Measurements from ENCODE around the gene TBC1D7.

The TBC1D7 gene

DNA sequence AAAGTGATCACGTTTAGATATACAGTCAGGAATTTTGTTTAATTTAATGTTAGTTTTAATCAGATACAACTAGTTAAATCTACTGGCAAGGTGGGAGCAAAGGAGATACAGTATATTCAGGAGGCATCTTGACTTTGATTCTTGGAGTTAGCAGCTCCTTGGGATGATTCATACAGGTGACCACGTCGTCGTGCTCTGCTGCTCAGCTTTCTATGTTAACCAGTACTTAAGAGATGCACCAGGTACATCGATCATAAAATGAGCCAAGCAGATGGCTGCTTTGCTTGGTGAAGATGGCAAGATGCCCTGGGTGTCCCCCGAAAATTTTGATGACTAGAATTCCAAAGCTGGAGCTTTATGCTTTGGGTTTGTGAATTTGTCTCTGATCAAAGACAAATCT lies 64.7 kb downstream of the TBC1D7 start:
- no peak for DNase-seq

DNA sequence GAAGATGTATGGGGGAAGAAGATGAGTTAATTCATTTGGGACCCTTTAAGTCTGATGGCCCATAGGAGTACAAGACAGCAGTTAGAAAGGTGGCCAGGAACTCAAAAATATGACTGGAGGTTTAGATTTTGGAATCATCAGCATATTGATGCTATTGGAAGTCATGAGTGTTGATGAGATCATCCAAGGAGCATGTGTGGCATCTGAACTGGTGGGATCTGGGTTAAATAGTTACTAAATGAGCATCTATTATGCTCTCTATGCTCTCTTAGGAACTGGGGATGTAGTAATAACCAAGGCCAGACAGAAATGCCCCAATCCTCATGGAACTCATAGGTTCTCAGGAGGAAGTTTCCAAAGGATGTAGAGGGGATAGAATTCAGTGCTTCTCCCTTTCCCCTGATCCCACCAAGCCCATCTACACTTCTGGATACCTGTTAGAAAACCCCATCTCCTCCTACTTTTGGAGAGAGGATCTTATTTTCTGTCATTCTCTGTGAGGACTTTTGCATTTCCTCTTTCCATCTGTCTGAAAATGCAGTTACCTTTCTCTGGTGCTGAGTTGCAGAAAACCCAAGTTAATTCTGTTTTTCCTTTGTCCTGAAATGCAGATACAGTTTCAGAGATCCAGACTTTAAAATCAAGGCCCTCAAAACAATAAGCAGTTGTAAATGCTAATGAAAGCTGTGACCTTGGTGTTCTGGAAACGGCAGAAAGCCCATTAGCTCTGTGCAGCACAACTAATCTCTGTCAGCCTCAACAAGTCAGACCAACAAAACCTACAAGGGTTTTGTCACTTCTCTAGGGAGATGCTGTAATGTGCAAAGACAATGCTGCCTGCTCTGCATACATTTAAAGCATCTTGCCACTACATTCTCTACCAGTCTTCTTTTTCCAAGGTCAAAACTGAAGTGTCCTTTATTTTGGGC lies 65.8 kb downstream of the TBC1D7 start:
- DNase-seq, result no peak

GRCh38 chr6:13261464-13261994 lies 66.8 kb downstream of the TBC1D7 start:
- no peak for DNase-seq

DNA sequence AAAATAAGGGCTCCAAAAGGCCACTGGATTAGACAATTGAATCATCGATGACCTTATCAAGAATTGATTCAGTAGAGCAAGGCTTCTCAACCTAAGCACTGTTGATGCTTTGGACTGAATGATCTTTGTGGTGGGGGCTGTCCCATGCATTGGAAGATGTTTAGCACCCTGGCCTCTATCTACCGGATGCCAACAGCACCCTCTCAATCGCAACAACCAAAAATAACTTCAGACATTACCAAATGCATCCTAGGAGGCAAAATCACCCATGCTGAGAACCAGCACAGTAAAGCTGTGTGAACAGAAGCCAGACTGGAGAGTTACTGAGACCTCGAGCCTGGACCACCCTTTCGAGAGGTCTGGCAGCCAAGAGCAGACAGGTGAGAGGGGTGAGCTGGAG lies 67.5 kb downstream of the TBC1D7 start:
- no peak for DNase-seq

DNA sequence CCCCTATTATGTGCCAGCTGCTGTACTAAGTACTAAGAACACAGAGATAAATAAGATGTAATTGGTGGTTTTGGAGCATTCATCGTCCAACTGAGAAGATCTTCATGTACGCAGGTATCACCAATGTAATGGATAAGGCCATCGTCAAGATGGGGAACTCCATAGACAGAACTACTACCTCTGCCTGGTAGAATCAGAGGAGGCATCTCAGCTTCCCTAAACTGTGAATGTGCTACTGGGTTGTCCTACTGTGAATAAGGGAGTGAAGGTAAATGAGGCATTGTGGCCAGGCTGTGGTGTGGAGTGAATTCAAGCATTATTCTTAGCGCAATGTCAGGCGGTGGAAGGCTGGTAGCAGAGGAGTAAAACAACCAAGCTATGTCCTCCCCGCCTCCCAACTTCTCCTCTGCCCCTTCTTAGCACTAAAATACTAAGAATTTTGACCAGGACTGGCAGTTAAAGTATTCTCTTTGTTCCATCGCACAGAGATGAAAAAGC lies 68.2 kb downstream of the TBC1D7 start:
- no peak for DNase-seq

DNA sequence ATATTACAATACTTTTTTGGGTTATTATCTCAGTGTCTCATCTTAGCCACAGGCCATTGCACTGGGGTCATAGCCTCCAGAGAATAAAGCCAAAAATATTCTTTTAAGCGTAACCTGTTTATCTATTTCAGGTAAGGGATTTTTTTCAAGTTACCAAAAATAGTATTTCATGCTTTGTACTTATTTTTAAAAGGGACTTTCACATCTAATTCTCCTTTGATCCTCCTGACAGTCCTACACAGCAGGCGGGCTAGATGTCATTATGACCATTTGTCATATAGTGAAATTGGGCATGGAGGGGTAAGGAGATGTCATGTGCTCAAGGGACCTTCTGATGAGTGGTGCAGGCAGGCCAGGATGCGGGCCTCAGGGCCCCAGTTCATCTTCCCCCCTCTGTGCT lies 68.9 kb downstream of the TBC1D7 start:
- DNase-seq, result no peak

DNA sequence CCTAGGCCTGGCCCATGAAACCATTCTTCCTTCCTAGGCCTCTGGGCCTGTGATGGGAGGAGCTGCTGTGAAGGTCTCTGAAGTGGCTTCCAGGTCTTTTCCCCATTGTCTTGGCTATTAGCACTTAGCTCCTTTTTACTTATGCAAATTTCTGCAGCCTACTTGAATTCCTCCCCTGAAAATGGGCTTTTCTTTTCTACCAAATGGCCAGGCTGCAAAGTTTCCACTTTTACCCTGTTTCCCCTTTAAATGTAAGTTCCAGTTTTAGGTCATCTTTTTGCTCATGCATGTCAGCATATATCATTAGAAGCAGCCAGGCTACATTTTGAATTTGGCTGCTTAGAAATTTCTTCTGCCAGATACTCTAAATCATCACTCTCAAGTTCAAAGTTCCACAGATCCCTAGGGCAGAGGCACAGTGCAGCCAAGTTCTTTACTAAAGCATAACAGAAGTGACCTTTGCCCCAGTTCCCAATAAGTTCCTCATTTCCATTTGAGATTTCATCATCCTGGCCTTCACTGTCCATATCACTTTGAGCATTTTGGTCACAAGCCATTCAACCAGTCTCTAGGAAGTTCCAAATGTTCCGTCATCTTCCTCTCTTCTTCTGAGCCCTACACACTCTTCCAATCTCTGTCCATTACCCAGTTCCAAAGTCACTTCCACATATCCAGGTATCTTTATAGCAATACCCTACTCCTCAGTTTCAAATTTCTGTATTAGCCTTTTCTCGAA lies 71.9 kb downstream of the TBC1D7 start:
- no peak for DNase-seq

Measured in central memory CD4-positive, alpha-beta T cell (primary cell).